GM12878 (cell line): ENCODE data around the gene SLU7. TPM values are rescaled to one million over a fixed set of nuclear protein-coding genes. Genes with fewer than 3 reads are reported as not detected.

Source experiments
- ASH2L ChIP-seq: fragments of 300-600, 200-600 bp; sonication (generic); IDR thresholded peaks from 2 replicates; pipeline ENCODE4 v1.6.1; 2017; ENCODE audit warnings: low read depth, mild to moderate bottlenecking, borderline replicate concordance
- ATF7 ChIP-seq: fragments of 450-650 bp; IDR thresholded peaks from 2 replicates; pipeline ENCODE4 v1.6.1; 2016; ENCODE audit warnings: low read depth, mild to moderate bottlenecking
- CREM ChIP-seq: IDR thresholded peaks from 2 replicates; pipeline ENCODE4 v1.6.1; 2014; ENCODE audit warnings: antibody characterized with exemption, low read depth
- FOXM1 ChIP-seq: IDR thresholded peaks from 2 replicates; pipeline ENCODE4 v1.6.1; 2012; ENCODE audit warnings: low read depth, mild to moderate bottlenecking, inconsistent platforms, low read length, moderate library complexity
- GABPA ChIP-seq: IDR thresholded peaks from 2 replicates; pipeline ENCODE4 v1.6.1; 2014; ENCODE audit warnings: antibody characterized with exemption, low read depth, mild to moderate bottlenecking, inconsistent platforms
- HDAC2 ChIP-seq: fragments of 200-600 bp; sonication (generic); IDR thresholded peaks from 2 replicates; pipeline ENCODE4 v1.6.1; 2017
- HDGF ChIP-seq: fragments of 450-650 bp; IDR thresholded peaks from 2 replicates; pipeline ENCODE4 v1.6.1; 2016; ENCODE audit warnings: antibody characterized with exemption
- KDM1A ChIP-seq: fragments of 200-600 bp; sonication (generic); IDR thresholded peaks from 2 replicates; pipeline ENCODE4 v1.6.1; 2016; ENCODE audit warnings: borderline replicate concordance
- LARP7 ChIP-seq: fragments of 450-650 bp; IDR thresholded peaks from 2 replicates; pipeline ENCODE4 v1.6.1; 2017; ENCODE audit warnings: mild to moderate bottlenecking
- MTA3 ChIP-seq: IDR thresholded peaks from 2 replicates; pipeline ENCODE4 v1.6.1; 2012; ENCODE audit warnings: low read length, inconsistent platforms, borderline replicate concordance
- NFYB ChIP-seq: IDR thresholded peaks from 2 replicates; pipeline ENCODE4 v1.6.1; 2011; ENCODE audit warnings: low read depth, mild to moderate bottlenecking, low read length, improper control_type of control experiment, moderate library complexity; ENCODE audit not compliant: insufficient read depth
- NR2C2 ChIP-seq: IDR thresholded peaks from 2 replicates; pipeline ENCODE4 v1.6.1; 2011; ENCODE audit warnings: borderline replicate concordance, low read depth; ENCODE audit not compliant: control insufficient read depth, insufficient read length
- NR2F1 ChIP-seq: fragments of 450-650 bp; conservative IDR thresholded peaks from 2 replicates; pipeline ENCODE4 v1.6.1; 2017; ENCODE audit warnings: mild to moderate bottlenecking
- PAX5 ChIP-seq: IDR thresholded peaks from 2 replicates; pipeline ENCODE4 v1.6.1; 2011; ENCODE audit warnings: low read depth, low read length, borderline replicate concordance
- RAD21 ChIP-seq: IDR thresholded peaks from 2 replicates; pipeline ENCODE4 v1.6.1; 2011; ENCODE audit warnings: mild to moderate bottlenecking, low read depth, low read length, moderate library complexity; ENCODE audit not compliant: insufficient read depth
- RB1 ChIP-seq: fragments of 450-650 bp; formaldehyde crosslinking; IDR thresholded peaks from 2 replicates; pipeline ENCODE4 v1.6.1; 2017; ENCODE audit warnings: mild to moderate bottlenecking, borderline replicate concordance
- SIN3A ChIP-seq: IDR thresholded peaks from 2 replicates; pipeline ENCODE4 v1.6.1; 2012; ENCODE audit warnings: low read depth, low read length, improper control_type of control experiment
- SIX5 ChIP-seq: IDR thresholded peaks from 2 replicates; pipeline ENCODE4 v1.6.1; 2011; ENCODE audit warnings: mild to moderate bottlenecking, low read depth, low read length, moderate library complexity; ENCODE audit not compliant: severe bottlenecking
- STAT1 ChIP-seq: fragments of 450-650 bp; conservative IDR thresholded peaks from 2 replicates; pipeline ENCODE4 v1.6.1; 2014; ENCODE audit warnings: antibody characterized with exemption, mild to moderate bottlenecking
- STAT3 ChIP-seq: IDR thresholded peaks from 2 replicates; pipeline ENCODE4 v1.6.1; 2011; ENCODE audit warnings: low read depth, low read length, improper control_type of control experiment
- polyA plus RNA-seq, 11 experiments: library from polyadenylated mRNA; depleted of rRNA in 4 of 11; unstranded in 6 of 11; stranded (reverse) in 5 of 11; fragments of >200 nt; fragmentation: Nextera tagmentation in 4 of 11; fragmentation: Illumina TruSeq in 1 of 11; extraction: Ambion mirVana in 4 of 11; extraction: Trizol in 1 of 11; gene quantifications; 1 replicate in 1 of 11; 2 replicates in 10 of 11; pipeline versions ENCODE4 v1.2.1 to v1.2.3, GENCODE V29; 2011 to 2016; ENCODE audit warnings: inconsistent platforms in 2 of 11, missing spikeins in 2 of 11, low read depth in 1 of 11
- total RNA-seq, 4 experiments: library from RNA; depleted of rRNA in 3 of 4; stranded (reverse); fragments of >200 nt in 3 of 4; fragmentation: Illumina TruSeq in 1 of 4; extraction: Trizol in 1 of 4; gene quantifications; 2 replicates each; pipeline versions ENCODE4 v1.2.1 to v1.2.3, GENCODE V29; 2013 to 2021
- TF ChIP-seq, protein P1 (sequence below): fragments of 450-650 bp; conservative IDR thresholded peaks from 2 replicates; pipeline ENCODE4 v1.6.1; 2017; ENCODE audit warnings: mild to moderate bottlenecking, moderate library complexity
- TF ChIP-seq, protein P2 (sequence below): IDR thresholded peaks from 2 replicates; pipeline ENCODE4 v1.6.1; 2011; ENCODE audit warnings: borderline replicate concordance, low read depth, mild to moderate bottlenecking, moderate library complexity, low read length; ENCODE audit not compliant: insufficient read depth, poor library complexity, severe bottlenecking
- TF ChIP-seq, protein P3 (sequence below): IDR thresholded peaks from 2 replicates; pipeline ENCODE4 v1.6.1; 2011; ENCODE audit warnings: low read depth, low read length, improper control_type of control experiment, borderline replicate concordance
- TF ChIP-seq, protein P4 (sequence below): fragments of 450-650 bp; IDR thresholded peaks from 2 replicates; pipeline ENCODE4 v1.6.1; 2017; ENCODE audit warnings: mild to moderate bottlenecking, moderate library complexity

Gene SLU7
- total and polyA plus RNA-seq, 10 of the 15 experiments (the other 5 are each of a cell fraction or from before 2014, with no cell fraction given), result 32.7 to 55.2 (median 46.6) TPM

DNA sequence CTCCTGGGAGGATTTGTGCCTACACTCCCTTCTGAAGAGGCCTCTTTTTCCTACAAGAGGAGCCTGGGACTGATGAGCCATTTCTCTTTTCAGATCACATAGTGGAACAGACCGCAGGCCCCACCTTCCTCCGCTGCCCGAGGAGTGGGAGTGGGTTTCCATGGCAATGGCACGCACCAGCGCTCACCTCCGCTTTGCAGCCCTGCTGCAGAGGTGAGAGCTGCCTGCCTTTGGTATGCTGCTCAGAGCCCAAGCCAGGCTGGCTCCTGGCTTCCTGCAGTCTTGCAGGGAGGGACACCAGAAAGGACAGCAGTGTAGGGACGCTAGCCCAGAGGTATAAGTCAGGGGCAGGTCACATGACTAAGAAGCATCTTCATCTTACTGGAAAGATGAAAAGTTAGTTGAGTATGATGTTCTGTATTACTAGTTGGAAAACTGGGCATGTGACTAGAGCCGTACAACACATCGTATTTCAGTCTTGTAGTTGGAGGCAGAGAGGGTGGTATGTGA is 15.2 kb upstream of the SLU7 start (continued):
- TF ChIP-seq, protein P1, sequence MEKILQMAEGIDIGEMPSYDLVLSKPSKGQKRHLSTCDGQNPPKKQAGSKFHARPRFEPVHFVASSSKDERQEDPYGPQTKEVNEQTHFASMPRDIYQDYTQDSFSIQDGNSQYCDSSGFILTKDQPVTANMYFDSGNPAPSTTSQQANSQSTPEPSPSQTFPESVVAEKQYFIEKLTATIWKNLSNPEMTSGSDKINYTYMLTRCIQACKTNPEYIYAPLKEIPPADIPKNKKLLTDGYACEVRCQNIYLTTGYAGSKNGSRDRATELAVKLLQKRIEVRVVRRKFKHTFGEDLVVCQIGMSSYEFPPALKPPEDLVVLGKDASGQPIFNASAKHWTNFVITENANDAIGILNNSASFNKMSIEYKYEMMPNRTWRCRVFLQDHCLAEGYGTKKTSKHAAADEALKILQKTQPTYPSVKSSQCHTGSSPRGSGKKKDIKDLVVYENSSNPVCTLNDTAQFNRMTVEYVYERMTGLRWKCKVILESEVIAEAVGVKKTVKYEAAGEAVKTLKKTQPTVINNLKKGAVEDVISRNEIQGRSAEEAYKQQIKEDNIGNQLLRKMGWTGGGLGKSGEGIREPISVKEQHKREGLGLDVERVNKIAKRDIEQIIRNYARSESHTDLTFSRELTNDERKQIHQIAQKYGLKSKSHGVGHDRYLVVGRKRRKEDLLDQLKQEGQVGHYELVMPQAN, result no peak
- no peak for TF ChIP-seq GABPA
- TF ChIP-seq, protein P2, sequence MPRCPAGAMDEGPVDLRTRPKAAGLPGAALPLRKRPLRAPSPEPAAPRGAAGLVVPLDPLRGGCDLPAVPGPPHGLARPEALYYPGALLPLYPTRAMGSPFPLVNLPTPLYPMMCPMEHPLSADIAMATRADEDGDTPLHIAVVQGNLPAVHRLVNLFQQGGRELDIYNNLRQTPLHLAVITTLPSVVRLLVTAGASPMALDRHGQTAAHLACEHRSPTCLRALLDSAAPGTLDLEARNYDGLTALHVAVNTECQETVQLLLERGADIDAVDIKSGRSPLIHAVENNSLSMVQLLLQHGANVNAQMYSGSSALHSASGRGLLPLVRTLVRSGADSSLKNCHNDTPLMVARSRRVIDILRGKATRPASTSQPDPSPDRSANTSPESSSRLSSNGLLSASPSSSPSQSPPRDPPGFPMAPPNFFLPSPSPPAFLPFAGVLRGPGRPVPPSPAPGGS, result no peak
- TF ChIP-seq, protein P3, sequence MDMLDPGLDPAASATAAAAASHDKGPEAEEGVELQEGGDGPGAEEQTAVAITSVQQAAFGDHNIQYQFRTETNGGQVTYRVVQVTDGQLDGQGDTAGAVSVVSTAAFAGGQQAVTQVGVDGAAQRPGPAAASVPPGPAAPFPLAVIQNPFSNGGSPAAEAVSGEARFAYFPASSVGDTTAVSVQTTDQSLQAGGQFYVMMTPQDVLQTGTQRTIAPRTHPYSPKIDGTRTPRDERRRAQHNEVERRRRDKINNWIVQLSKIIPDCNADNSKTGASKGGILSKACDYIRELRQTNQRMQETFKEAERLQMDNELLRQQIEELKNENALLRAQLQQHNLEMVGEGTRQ, result no peak; the same call in 1 of the 2 replicates
- TF ChIP-seq, protein P4, sequence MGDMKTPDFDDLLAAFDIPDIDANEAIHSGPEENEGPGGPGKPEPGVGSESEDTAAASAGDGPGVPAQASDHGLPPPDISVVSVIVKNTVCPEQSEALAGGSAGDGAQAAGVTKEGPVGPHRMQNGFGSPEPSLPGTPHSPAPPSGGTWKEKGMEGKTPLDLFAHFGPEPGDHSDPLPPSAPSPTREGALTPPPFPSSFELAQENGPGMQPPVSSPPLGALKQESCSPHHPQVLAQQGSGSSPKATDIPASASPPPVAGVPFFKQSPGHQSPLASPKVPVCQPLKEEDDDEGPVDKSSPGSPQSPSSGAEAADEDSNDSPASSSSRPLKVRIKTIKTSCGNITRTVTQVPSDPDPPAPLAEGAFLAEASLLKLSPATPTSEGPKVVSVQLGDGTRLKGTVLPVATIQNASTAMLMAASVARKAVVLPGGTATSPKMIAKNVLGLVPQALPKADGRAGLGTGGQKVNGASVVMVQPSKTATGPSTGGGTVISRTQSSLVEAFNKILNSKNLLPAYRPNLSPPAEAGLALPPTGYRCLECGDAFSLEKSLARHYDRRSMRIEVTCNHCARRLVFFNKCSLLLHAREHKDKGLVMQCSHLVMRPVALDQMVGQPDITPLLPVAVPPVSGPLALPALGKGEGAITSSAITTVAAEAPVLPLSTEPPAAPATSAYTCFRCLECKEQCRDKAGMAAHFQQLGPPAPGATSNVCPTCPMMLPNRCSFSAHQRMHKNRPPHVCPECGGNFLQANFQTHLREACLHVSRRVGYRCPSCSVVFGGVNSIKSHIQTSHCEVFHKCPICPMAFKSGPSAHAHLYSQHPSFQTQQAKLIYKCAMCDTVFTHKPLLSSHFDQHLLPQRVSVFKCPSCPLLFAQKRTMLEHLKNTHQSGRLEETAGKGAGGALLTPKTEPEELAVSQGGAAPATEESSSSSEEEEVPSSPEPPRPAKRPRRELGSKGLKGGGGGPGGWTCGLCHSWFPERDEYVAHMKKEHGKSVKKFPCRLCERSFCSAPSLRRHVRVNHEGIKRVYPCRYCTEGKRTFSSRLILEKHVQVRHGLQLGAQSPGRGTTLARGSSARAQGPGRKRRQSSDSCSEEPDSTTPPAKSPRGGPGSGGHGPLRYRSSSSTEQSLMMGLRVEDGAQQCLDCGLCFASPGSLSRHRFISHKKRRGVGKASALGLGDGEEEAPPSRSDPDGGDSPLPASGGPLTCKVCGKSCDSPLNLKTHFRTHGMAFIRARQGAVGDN, result peak; percentile 29; the same call in 1 of the 2 replicates
- TF ChIP-seq SIN3A, result no peak
- TF ChIP-seq HDGF, result peak; percentile 68; the same call in 1 of the 2 replicates
- TF ChIP-seq NR2F1, result no peak
- TF ChIP-seq NR2C2, result no peak
- no peak for TF ChIP-seq STAT3
- TF ChIP-seq CREM, result peak; percentile 14; the same call in 1 of the 2 replicates
- no peak for TF ChIP-seq FOXM1
- TF ChIP-seq ASH2L, result no peak
- TF ChIP-seq HDAC2, result no peak
- no peak for TF ChIP-seq SIX5
- TF ChIP-seq LARP7, result 0 out of 2 replicates have a peak, but pooled peaks have one; percentile 58
- TF ChIP-seq PAX5, result peak; percentile 94; the same call in 1 of the 2 replicates
- TF ChIP-seq RAD21, result no peak
- TF ChIP-seq STAT1, result no peak
- TF ChIP-seq MTA3, result no peak
- TF ChIP-seq RB1, result no peak
- TF ChIP-seq KDM1A, result no peak
- no peak for TF ChIP-seq NFYB
- no peak for TF ChIP-seq ATF7
